Urinary bladder (tissue), 4 donors: ENCODE measurements around the gene CMIP. TPM values are rescaled to one million over a fixed set of nuclear protein-coding genes. Genes with fewer than 3 reads are reported as not detected.

Source experiments
- DNase-seq: peaks from one replicate; pipeline ENCODE4 v3.0.0-alpha.2; 2015; ENCODE audit errors: extremely low spot score
- H3K27ac ChIP-seq: one replicate; pipeline ENCODE4 v1.5.1; 2013; ENCODE audit warnings: low read depth, mild to moderate bottlenecking, moderate library complexity
- H3K36me3 ChIP-seq: one replicate; pipeline ENCODE4 v1.6.1; 2013; ENCODE audit warnings: mild to moderate bottlenecking, moderate library complexity; ENCODE audit not compliant: insufficient read depth
- H3K4me1 ChIP-seq: one replicate; pipeline ENCODE4 v1.6.1; 2013; ENCODE audit warnings: mild to moderate bottlenecking, moderate library complexity; ENCODE audit not compliant: insufficient read depth
- H3K4me3 ChIP-seq: one replicate; pipeline ENCODE4 v1.5.1; 2013; ENCODE audit warnings: low read depth, low read length
- WGBS: extraction: QIAGEN DNeasy Blood & Tissue Kit; methylation state at CpG from one replicate; pipeline ENCODE4 v1.1.7; 2013; 5-methylcytosine and 5-hydroxymethylcytosine counted together
- polyA plus RNA-seq: library from polyadenylated mRNA; stranded (reverse); fragments of 200-250 nt; gene quantifications from one replicate; pipeline ENCODE4 v1.2.3, GENCODE V29; 2013
- total RNA-seq: library from RNA; depleted of rRNA; stranded (reverse); fragments of >200 nt; gene quantifications from one replicate; pipeline ENCODE4 v1.2.3, GENCODE V29; 2014
- donor health status: healthy with polysubstance abuse.
- donor health status: healthy.

The CMIP gene
- total and polyA plus RNA-seq, 2 donors: 21.7 to 29.4 TPM

- Histone ChIP-seq H3K4me3 (no peak overlapping the region), H3K4me1 (no peaks in the 10 kb centered on the region), H3K27ac (no peak overlapping the region), H3K36me3 (no peaks in the 10 kb centered on the region)
- WGBS: 69% methylated on average over 13 of the region's 13 CpGs
- no peak for DNase-seq
Observed at GRCh38 chr16:81478876-81479511, 34.4 kb downstream of the CMIP start.

- 91% methylated on average over 9 of the region's 9 CpGs for WGBS
- no peaks in the 10 kb centered on the region for H3K4me1 ChIP-seq
- H3K4me3 ChIP-seq: no peak overlapping the region
- H3K27ac ChIP-seq: no peak overlapping the region
- no peak for DNase-seq
- no peaks in the 10 kb centered on the region for H3K36me3 ChIP-seq
Observed at GRCh38 chr16:81480606-81481206, 36.1 kb downstream of the CMIP start.

GRCh38 chr16:81481207-81481821 is 36.7 kb downstream of the CMIP start:
- WGBS: 86% methylated on average over 11 of the region's 11 CpGs
- DNase-seq: no peak
- no peak overlapping the region for H3K27ac ChIP-seq

GRCh38 chr16:81482329-81483063 is 37.9 kb downstream of the CMIP start:
- Histone ChIP-seq H3K36me3 (no peaks in the 10 kb centered on the region), H3K27ac (no peak overlapping the region), H3K4me3 (no peak overlapping the region), H3K4me1 (no peaks in the 10 kb centered on the region)
- 93% methylated on average over 15 of the region's 15 CpGs for WGBS
- DNase-seq: no peak

More at GRCh38 chr16:81481207-81481821, 36.7 kb downstream of the CMIP start:
- Histone ChIP-seq H3K4me3 (no peak overlapping the region), H3K36me3 (no peaks in the 10 kb centered on the region), H3K4me1 (no peaks in the 10 kb centered on the region)

- no peak overlapping the region for H3K4me3 ChIP-seq
- H3K36me3 ChIP-seq: no peaks in the 10 kb centered on the region
- no peak for DNase-seq
- H3K4me1 ChIP-seq: no peaks in the 10 kb centered on the region
- 77% methylated on average over 10 of the region's 10 CpGs for WGBS
- H3K27ac ChIP-seq: no peak overlapping the region
Observed at GRCh38 chr16:81483064-81483969, 38.7 kb downstream of the CMIP start.

GRCh38 chr16:81483970-81484595 is 39.5 kb downstream of the CMIP start:
- H3K36me3 ChIP-seq: no peaks in the 10 kb centered on the region
- 83% methylated on average over 22 of the region's 22 CpGs for WGBS
- no peak overlapping the region for H3K4me3 ChIP-seq
- no peaks in the 10 kb centered on the region for H3K4me1 ChIP-seq
- no peak overlapping the region for H3K27ac ChIP-seq
- DNase-seq: no peak

- no peak for DNase-seq
- Histone ChIP-seq H3K4me1 (no peaks in the 10 kb centered on the region), H3K4me3 (no peak overlapping the region), H3K36me3 (no peaks in the 10 kb centered on the region), H3K27ac (no peak overlapping the region)
- WGBS: 70% methylated on average over 11 of the region's 11 CpGs
Observed at GRCh38 chr16:81484908-81485624, 40.5 kb downstream of the CMIP start.

GRCh38 chr16:81485824-81486539 is 41.4 kb downstream of the CMIP start:
- Histone ChIP-seq H3K4me1 (no peaks in the 10 kb centered on the region), H3K4me3 (no peak overlapping the region), H3K36me3 (no peaks in the 10 kb centered on the region), H3K27ac (no peak overlapping the region)
- no peak for DNase-seq
- 92% methylated on average over 21 of the region's 21 CpGs for WGBS

GRCh38 chr16:81486540-81487061 is 42.0 kb downstream of the CMIP start:
- H3K27ac ChIP-seq: no peak overlapping the region
- no peak for DNase-seq
- no peaks in the 10 kb centered on the region for H3K36me3 ChIP-seq
- H3K4me3 ChIP-seq: no peak overlapping the region
- H3K4me1 ChIP-seq: no peaks in the 10 kb centered on the region
- 81% methylated on average over 22 of the region's 22 CpGs for WGBS

- DNase-seq: no peak
- no peaks in the 10 kb centered on the region for H3K4me1 ChIP-seq
- H3K36me3 ChIP-seq: no peaks in the 10 kb centered on the region
- no peak overlapping the region for H3K4me3 ChIP-seq
- no peak overlapping the region for H3K27ac ChIP-seq
- WGBS: 94% methylated on average over 14 of the region's 14 CpGs
Observed at GRCh38 chr16:81487301-81487720, 42.7 kb downstream of the CMIP start.

- no peaks in the 10 kb centered on the region for H3K4me1 ChIP-seq
Observed at GRCh38 chr16:81488687-81489411, 44.2 kb downstream of the CMIP start.

More at GRCh38 chr16:81488687-81489411, 44.2 kb downstream of the CMIP start:
- H3K27ac ChIP-seq: no peak overlapping the region
- no peak for DNase-seq
- H3K36me3 ChIP-seq: no peaks in the 10 kb centered on the region
- WGBS: 92% methylated on average over 7 of the region's 7 CpGs
- H3K4me3 ChIP-seq: no peak overlapping the region
